SU-DHL-6 (cell line): Measurements from ENCODE around the gene CCDC18.

Experiments
- EZH2phosphoT487 ChIP-seq: fragments of 200-600 bp; sonication (generic), shearing (Covaris generic); conservative IDR thresholded peaks from 2 replicates; pipeline ENCODE4 v1.6.1; 2018; ENCODE audit warnings: mild to moderate bottlenecking, antibody characterized with exemption, low read length, moderate library complexity, mixed read lengths
- TF ChIP-seq, protein P1 (sequence below): fragments of 200-600 bp; sonication (generic); IDR thresholded peaks from one replicate; pipeline ENCODE4 v1.5.1; 2017; ENCODE audit warnings: antibody characterized with exemption, mild to moderate bottlenecking, low read length, moderate library complexity; ENCODE audit not compliant: insufficient read depth, poor library complexity, severe bottlenecking

DNA sequence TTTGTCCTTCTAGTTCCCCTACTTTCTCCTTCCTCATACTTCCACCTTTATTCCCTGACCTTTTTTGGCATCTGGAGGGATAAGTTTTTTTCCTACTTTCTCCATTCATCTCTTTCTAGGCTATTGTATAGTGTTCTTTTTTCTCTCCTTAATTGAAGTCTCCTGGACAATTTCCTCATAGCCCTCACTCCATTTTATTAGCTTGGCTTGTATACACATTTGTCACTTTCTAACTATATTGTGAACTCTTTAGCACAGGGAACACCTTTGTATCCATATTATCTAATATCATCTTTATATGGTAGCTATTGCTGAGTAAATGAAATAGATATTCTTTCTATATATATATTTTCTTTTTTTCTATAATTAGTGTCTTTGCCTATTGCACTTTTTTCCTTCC lies 47.9 kb upstream of the CCDC18 start:
- TF ChIP-seq EZH2phosphoT487 = no peak
- TF ChIP-seq, protein P1, sequence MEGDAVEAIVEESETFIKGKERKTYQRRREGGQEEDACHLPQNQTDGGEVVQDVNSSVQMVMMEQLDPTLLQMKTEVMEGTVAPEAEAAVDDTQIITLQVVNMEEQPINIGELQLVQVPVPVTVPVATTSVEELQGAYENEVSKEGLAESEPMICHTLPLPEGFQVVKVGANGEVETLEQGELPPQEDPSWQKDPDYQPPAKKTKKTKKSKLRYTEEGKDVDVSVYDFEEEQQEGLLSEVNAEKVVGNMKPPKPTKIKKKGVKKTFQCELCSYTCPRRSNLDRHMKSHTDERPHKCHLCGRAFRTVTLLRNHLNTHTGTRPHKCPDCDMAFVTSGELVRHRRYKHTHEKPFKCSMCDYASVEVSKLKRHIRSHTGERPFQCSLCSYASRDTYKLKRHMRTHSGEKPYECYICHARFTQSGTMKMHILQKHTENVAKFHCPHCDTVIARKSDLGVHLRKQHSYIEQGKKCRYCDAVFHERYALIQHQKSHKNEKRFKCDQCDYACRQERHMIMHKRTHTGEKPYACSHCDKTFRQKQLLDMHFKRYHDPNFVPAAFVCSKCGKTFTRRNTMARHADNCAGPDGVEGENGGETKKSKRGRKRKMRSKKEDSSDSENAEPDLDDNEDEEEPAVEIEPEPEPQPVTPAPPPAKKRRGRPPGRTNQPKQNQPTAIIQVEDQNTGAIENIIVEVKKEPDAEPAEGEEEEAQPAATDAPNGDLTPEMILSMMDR = no peak
